ENCODE data around the gene DNHD1. TPM values are rescaled to one million over a fixed set of nuclear protein-coding genes. Genes with fewer than 3 reads are reported as not detected.

The DNHD1 gene
- total and polyA plus RNA-seq, 9 of the 15 experiments (the other 6 are each of a cell fraction or from before 2014, with no cell fraction given): 0.82 to 9.7 (median 3.8) TPM

DNA sequence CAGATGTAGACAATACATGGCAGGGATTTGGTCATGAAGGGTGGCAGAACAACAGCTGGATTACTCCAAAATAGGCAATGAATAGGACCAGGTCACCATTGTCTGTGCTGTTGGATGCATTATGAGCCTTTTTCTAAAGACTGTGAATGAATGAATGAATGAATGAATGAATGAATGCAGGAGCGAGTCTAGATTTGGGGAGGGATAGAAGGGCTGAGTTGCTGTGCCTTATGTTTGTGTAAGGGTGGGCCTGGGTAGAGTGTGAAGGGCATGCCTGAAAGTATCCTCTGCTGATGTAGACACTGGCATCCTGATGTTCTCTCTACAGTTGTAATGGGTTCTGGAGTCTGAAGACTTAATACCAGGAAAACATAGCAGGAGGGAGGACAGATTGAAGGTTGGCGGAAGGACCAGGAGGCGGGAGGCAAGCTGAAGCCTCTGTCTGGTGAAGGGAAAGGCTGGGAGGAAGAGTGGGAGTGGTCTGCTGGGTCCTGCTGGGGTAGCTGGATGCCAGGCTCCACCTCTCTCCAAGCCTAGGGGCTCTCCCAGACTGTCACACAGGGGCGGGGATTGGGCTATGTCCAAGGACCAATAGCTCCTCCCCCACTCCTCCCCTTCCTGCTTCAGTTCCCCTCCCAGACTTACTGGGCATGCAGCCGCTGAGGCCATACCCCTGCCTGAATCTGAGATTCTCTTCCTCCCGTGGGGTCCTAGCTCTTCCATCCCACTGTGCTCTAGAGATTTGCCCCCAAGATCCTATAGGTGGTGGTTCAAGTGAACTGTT is 28.2 kb upstream of the DNHD1 start (continued):
- no peak for TF ChIP-seq CREB1 (IDR thresholded peaks at IDR 0.05)
- no peak for TF ChIP-seq CREB1 (CRISPR knock-in tag; IDR thresholded peaks at IDR 0.05)
- no peak for TF ChIP-seq ETV1 (tag; conservative IDR thresholded peaks at IDR 0.05; ENCODE audit: low read depth)
- peak; percentile 99 for TF ChIP-seq ZNF24 (IDR thresholded peaks at IDR 0.05)
- TF ChIP-seq HEY1 (CRISPR knock-in tag; IDR thresholded peaks at IDR 0.05; ENCODE audit: borderline replicate concordance): no peak
- TF ChIP-seq ZNF583 (CRISPR knock-in tag; IDR thresholded peaks at IDR 0.05): no peak
- TF ChIP-seq, protein P1, sequence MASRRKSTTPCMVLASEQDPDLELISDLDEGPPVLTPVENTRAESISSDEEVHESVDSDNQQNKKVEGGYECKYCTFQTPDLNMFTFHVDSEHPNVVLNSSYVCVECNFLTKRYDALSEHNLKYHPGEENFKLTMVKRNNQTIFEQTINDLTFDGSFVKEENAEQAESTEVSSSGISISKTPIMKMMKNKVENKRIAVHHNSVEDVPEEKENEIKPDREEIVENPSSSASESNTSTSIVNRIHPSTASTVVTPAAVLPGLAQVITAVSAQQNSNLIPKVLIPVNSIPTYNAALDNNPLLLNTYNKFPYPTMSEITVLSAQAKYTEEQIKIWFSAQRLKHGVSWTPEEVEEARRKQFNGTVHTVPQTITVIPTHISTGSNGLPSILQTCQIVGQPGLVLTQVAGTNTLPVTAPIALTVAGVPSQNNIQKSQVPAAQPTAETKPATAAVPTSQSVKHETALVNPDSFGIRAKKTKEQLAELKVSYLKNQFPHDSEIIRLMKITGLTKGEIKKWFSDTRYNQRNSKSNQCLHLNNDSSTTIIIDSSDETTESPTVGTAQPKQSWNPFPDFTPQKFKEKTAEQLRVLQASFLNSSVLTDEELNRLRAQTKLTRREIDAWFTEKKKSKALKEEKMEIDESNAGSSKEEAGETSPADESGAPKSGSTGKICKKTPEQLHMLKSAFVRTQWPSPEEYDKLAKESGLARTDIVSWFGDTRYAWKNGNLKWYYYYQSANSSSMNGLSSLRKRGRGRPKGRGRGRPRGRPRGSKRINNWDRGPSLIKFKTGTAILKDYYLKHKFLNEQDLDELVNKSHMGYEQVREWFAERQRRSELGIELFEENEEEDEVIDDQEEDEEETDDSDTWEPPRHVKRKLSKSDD (conservative IDR thresholded peaks at IDR 0.05; ENCODE audit: low read length): no peak
- no peak for TF ChIP-seq ZBED1 (IDR thresholded peaks at IDR 0.05)
- TF ChIP-seq ZNF311 (CRISPR knock-in tag; IDR thresholded peaks at IDR 0.05): no peak
- no peak for TF ChIP-seq HSF4 (CRISPR knock-in tag; IDR thresholded peaks at IDR 0.05; ENCODE audit: borderline replicate concordance)
- no peak for TF ChIP-seq FOXJ3 (CRISPR knock-in tag; IDR thresholded peaks at IDR 0.05)
- no peak for TF ChIP-seq SREBF2 (CRISPR knock-in tag; IDR thresholded peaks at IDR 0.05)
- TF ChIP-seq ZNF561 (CRISPR knock-in tag; conservative IDR thresholded peaks at IDR 0.05): no peak
- no peak for TF ChIP-seq ZNF395 (CRISPR knock-in tag; IDR thresholded peaks at IDR 0.05)
- TF ChIP-seq FOSL1 (tag; conservative IDR thresholded peaks at IDR 0.05): no peak
- TF ChIP-seq SNIP1 (IDR thresholded peaks at IDR 0.05; ENCODE audit: low read depth): no peak
- TF ChIP-seq, protein P2, sequence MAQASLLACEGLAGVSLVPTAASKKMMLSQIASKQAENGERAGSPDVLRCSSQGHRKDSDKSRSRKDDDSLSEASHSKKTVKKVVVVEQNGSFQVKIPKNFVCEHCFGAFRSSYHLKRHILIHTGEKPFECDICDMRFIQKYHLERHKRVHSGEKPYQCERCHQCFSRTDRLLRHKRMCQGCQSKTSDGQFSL (CRISPR knock-in tag; IDR thresholded peaks at IDR 0.05): no peak
- TF ChIP-seq, protein P2 (tag; IDR thresholded peaks at IDR 0.05): no peak
- TF ChIP-seq IRF2 (CRISPR knock-in tag; IDR thresholded peaks at IDR 0.05): no peak
- TF ChIP-seq CREM (IDR thresholded peaks at IDR 0.05; ENCODE audit: low read depth): peak; percentile 34; the same call in 1 of the 2 replicates
- TF ChIP-seq ZNF140 (CRISPR knock-in tag; IDR thresholded peaks at IDR 0.05): no peak
- TF ChIP-seq BMI1 (IDR thresholded peaks at IDR 0.05; ENCODE audit: low read length): no peak
- no peak for TF ChIP-seq SAP30 (IDR thresholded peaks at IDR 0.05; ENCODE audit: borderline replicate concordance, insufficient read depth, low read depth, low read length, poor library complexity, severe bottlenecking)
- no peak for TF ChIP-seq E2F1 (CRISPR knock-in tag; IDR thresholded peaks at IDR 0.05)
- no peak for TF ChIP-seq XRCC4 (IDR thresholded peaks at IDR 0.05; ENCODE audit: extremely low read depth, insufficient read depth, insufficient read length)
